Uterus (tissue), 4 donors: ENCODE results near the gene ACP3. TPM values are rescaled to one million over a fixed set of nuclear protein-coding genes. Genes with fewer than 3 reads are reported as not detected.

ENCODE experiments used
- DNase-seq, 2 donors: peaks; one replicate each; pipeline ENCODE4 v3.0.0-alpha.2; 2019 to 2020
- H3K27ac ChIP-seq, 2 donors: fragments of 200-600 bp; sonication (generic); 1 replicate in 1 of 2; 2 replicates in 1 of 2; pipeline ENCODE4 v1.5.1; 2016 to 2018
- H3K27me3 ChIP-seq, 2 donors: fragments of 200-600 bp; sonication (generic); one replicate each; pipeline ENCODE4 v1.5.1; 2018 to 2019; ENCODE audit warnings: control low read depth in 1 of 2
- H3K36me3 ChIP-seq, 2 donors: fragments of 200-600 bp; sonication (generic); one replicate each; pipeline ENCODE4 v1.5.1; 2019; ENCODE audit warnings: control low read depth in 1 of 2
- H3K4me1 ChIP-seq, 2 donors: fragments of 200-600 bp; sonication (generic); one replicate each; pipeline ENCODE4 v1.5.1; 2018 to 2019; ENCODE audit warnings: control low read depth in 1 of 2
- H3K4me3 ChIP-seq, 2 donors: fragments of 200-600 bp; sonication (generic); 1 replicate in 1 of 2; 2 replicates in 1 of 2; pipeline ENCODE4 v1.5.1; 2018 to 2019; ENCODE audit warnings: mild to moderate bottlenecking in 1 of 2
- H3K9me3 ChIP-seq, 2 donors: fragments of 200-600 bp; sonication (generic); one replicate each; pipeline ENCODE4 v1.5.1; 2019; ENCODE audit warnings: control low read depth in 1 of 2
- CTCF ChIP-seq, 4 experiments: fragments of 200-600 bp in 2 of 4; fragments of 450-650 bp in 2 of 4; sonication (generic) in 2 of 4; IDR thresholded peaks; one replicate each; pipeline ENCODE4 v1.5.1; 2016 to 2019; ENCODE audit warnings: antibody characterized with exemption in 4 of 4, mild to moderate bottlenecking in 2 of 4, moderate library complexity in 1 of 4
- POLR2A ChIP-seq, 2 donors: fragments of 450-650 bp; IDR thresholded peaks; one replicate each; pipeline ENCODE4 v1.6.1; 2016; ENCODE audit warnings: antibody characterized with exemption in 2 of 2, mild to moderate bottlenecking in 1 of 2, moderate library complexity in 1 of 2
- intact Hi-C: fragments of 100-400 bp; cut with DNase I; formaldehyde crosslinking; loops from one replicate; pipeline ENCODE4 v1.15.1; 2023; ENCODE audit warnings: low total_unique reads
- total RNA-seq, 4 donors: library from RNA; depleted of rRNA in 3 of 4; stranded (reverse); fragments of >200 nt in 3 of 4; gene quantifications; one replicate each; pipeline versions ENCODE4 v1.1.0 to v1.2.4, GENCODE V29; 2014 to 2023
- donor health status: DM: yes; HTN: yes; CAD: no.

Gene ACP3
- total RNA-seq, 4 donors from 2014 or later: 1.4 to 5.6 TPM; not detected in 2

GRCh38 chr3:132404276-132404675, 87.1 kb downstream of the ACP3 start:
- intact Hi-C loops: no loop called here

GRCh38 chr3:132405188-132405587, 88.0 kb downstream of the ACP3 start:
- intact Hi-C loops: no loop called here
- TF ChIP-seq POLR2A (IDR thresholded peaks at IDR 0.05): no peak
- H3K9me3 ChIP-seq: no peaks in the 10 kb centered on the region

More at GRCh38 chr3:132404276-132404675, 87.1 kb downstream of the ACP3 start:
- Histone ChIP-seq H3K4me3 (no peak overlapping the region), H3K27me3 (no peaks in the 10 kb centered on the region), H3K9me3 (no peaks in the 10 kb centered on the region), H3K4me1 (no peaks in the 10 kb centered on the region), H3K36me3 (no peaks in the 10 kb centered on the region), H3K27ac (no peak overlapping the region)
- TF ChIP-seq POLR2A (IDR thresholded peaks at IDR 0.05) (no peak), CTCF (IDR thresholded peaks at IDR 0.05) (no peak)
- no peak for DNase-seq

GRCh38 chr3:132405609-132406299, 88.5 kb downstream of the ACP3 start:
- Histone ChIP-seq H3K27ac (no peak overlapping the region), H3K9me3 (no peaks in the 10 kb centered on the region), H3K4me3 (no peak overlapping the region), H3K27me3 (no peaks in the 10 kb centered on the region), H3K36me3 (no peaks in the 10 kb centered on the region), H3K4me1 (no peaks in the 10 kb centered on the region)
- intact Hi-C loops: no loop called here
- no peak for TF ChIP-seq CTCF (IDR thresholded peaks at IDR 0.05)
- no peak for TF ChIP-seq POLR2A (IDR thresholded peaks at IDR 0.05)
- no peak for DNase-seq

More at GRCh38 chr3:132405188-132405587, 88.0 kb downstream of the ACP3 start:
- Histone ChIP-seq H3K4me1 (no peaks in the 10 kb centered on the region), H3K27ac (peak overlapping the region; percentile 3 to 13), H3K27me3 (no peaks in the 10 kb centered on the region), H3K4me3 (no peak overlapping the region), H3K36me3 (no peaks in the 10 kb centered on the region)
- no peak for DNase-seq

- H3K27ac ChIP-seq: no peak overlapping the region
- no peaks in the 10 kb centered on the region for H3K27me3 ChIP-seq
- no peak for DNase-seq
- intact Hi-C loops: no loop called here
- H3K36me3 ChIP-seq: no peaks in the 10 kb centered on the region
- no peaks in the 10 kb centered on the region for H3K4me1 ChIP-seq
- no peaks in the 10 kb centered on the region for H3K9me3 ChIP-seq
- TF ChIP-seq POLR2A (IDR thresholded peaks at IDR 0.05) (no peak), CTCF (IDR thresholded peaks at IDR 0.05) (no peak)
- H3K4me3 ChIP-seq: no peak overlapping the region
These were observed 89.4 kb downstream of the ACP3 start for GRCh38 chr3:132406587-132406986.

GRCh38 chr3:132407025-132407424, 89.8 kb downstream of the ACP3 start:
- no peak for DNase-seq
- TF ChIP-seq CTCF (IDR thresholded peaks at IDR 0.05): no peak
- TF ChIP-seq POLR2A (IDR thresholded peaks at IDR 0.05): no peak
- Histone ChIP-seq H3K4me1 (no peaks in the 10 kb centered on the region), H3K4me3 (no peak overlapping the region), H3K9me3 (no peaks in the 10 kb centered on the region), H3K36me3 (no peaks in the 10 kb centered on the region), H3K27me3 (no peaks in the 10 kb centered on the region), H3K27ac (no peak overlapping the region)
- intact Hi-C loops: no loop called here

Other genes with a start within 250 kb of the ACP3 start
- gene DNAJC13, start 100.1 kb downstream of the ACP3 start, total RNA-seq: 10 to 100 TPM; 21.2 to 86.9 (median 54.6) TPM